GM21786 (cell line): Measurements from ENCODE around the gene S100A7A.

ENCODE experiments used
- ATAC-seq: cut with Tn5 transposase; IDR thresholded peaks from one replicate; pipeline ENCODE4 v1.9.1; 2021; ENCODE audit not compliant: unreplicated experiment

The S100A7A gene

DNA sequence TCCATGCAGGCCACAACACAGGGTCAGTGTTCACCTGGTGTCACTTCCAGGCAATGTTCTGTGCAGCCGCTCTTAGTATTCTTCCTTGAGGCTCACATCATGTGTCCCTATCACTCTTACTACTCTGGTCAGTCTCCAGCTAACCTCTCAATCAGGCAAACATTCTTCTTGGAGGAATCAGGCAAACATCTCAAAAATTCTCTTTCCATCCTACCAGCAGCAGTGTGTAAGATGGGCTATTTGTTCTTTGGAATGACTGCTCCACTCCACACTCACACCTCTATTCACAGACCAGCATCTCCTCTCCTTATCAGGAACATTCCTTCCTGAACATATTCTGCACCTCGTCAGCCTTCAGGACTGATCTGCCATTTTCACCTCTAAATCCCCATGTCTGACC is 4.0 kb downstream of the S100A7A start:
- ATAC-seq: no peak

DNA sequence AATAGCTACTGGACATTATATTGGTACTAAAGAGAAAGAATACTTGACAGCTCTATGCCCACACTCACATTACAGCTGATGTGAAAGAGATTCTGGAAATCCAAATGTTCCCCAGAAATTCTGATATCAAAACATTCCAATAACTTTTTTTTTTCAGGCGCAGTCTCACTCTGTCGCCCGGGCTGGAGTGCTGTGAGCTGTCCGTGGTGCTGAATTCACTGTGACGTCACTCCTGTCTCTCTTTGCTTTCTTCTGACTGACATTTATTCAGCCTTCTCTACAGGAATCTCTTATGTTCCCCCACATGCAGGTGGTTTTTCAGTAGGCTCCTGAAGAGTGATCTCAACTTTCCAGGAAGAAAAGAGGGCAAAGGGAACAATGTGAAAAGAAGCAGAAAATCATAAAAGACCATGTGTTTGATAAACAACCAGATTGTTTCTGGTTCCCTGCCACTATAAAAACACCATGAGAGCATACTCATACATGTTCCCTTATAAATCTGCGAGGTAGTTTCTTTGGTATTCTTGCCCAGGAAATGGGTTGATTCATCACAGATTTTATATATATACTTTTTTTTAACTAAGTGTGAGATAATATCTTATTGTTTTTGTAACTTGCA is 6.2 kb downstream of the S100A7A start:
- ATAC-seq: no peak

DNA sequence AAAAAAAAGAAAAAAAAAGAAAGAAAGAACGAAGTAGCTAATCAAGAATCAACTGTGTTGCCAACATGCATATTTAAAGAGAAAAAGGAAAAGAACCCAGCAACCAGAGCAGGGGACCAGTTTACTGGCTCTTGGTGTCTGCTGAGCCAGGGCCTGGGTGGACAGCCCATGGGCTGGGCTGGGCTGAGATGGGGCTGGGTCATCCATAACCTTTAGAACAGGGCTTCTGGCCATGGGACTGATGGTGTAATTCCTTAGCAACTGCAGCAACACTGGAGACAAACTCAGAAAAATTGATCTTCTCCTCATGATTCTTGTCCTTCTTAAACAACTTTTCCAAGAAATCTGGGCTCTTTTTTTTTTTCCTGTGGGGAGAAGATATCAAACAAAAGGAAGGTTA is 10.5 kb downstream of the S100A7A start:
- ATAC-seq: no peak

DNA sequence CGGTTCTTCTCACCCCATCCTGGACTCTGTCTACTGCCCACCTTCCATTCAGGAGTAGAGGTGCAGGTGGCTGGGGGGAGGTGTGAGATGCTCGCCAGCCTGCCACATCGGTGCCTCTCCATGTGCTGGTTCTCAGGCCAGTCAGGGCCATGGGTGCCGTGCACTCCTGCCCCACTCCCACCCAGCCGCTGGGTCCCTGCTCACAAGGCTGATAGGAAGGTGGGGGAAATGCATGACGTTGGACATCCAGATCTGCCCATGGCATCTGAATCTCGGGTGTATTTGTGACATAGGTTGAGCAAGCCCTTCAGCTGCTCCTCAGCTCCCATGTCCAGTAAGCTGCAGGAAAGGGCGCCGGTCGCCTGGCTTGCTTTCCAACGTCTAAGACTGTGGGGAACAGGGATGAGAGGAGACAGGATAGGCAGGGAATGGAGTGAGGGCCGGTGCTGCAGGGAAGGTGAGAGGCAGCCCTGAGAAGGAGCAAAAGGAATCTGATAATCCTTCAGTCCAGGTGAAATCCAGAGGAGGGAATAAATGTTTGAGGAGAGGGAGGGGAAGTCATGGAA is 11.8 kb downstream of the S100A7A start:
- no peak for ATAC-seq

DNA sequence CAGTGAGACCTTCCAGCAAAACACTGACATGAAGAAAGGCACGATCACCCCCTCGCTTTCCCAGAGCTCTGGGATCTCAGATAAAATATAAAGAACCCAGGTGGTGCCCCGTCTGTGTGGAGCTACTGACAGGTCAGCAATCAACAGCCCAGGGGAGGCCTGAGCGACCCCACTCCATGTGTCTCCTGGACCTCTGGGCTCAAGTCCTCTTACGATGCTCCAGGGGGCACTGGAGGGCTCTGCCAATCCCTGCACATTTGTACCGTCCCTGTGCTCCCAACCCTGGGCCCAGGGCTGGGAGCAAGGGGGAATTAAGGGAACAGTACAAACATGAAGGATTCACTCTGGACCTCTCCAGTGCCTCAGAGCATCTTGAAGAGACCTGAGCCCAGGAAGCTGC is 12.5 kb downstream of the S100A7A start:
- ATAC-seq: no peak

DNA sequence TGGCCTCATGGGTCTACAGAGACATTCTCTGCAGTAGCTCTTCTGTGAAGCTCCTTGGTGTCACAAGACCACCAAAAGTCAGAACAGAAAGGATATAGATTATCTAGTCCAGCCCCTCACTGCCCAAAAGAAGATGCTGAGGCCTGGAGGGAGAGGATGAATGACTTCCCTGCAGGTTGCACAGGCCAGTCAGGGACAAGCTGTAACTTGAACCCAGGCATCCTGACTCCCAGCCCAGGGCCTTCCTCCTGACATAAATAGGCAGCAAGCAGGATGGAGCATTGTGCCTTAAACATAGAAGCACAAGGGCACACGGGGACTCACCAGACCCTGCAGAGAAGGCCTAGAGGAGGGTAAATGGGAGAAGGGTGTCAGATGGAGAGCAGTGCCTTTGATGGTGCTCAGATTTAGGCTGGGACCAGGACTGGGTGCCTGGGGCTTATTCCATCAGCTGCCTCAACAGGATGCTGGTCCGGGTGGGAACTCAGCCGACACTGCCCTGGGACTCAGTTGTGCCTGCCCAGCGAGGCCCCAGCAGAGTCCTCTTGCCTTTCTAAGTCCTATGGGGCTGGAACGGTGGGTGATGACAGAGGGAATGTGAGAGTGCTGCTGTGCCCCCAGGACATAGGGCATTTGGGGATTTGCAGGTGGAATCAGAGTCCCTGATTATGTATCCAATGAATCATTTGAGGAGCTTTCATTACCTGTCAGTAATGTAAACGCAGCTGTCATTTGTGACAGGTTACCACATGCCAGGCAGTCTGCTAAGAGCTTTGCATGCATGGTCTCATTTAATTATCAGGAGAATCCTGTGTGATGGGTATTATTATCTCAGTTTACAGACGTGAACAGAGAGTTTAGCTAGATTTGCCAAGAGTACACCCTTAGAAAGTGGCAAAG is 13.2 kb downstream of the S100A7A start:
- no peak for ATAC-seq

DNA sequence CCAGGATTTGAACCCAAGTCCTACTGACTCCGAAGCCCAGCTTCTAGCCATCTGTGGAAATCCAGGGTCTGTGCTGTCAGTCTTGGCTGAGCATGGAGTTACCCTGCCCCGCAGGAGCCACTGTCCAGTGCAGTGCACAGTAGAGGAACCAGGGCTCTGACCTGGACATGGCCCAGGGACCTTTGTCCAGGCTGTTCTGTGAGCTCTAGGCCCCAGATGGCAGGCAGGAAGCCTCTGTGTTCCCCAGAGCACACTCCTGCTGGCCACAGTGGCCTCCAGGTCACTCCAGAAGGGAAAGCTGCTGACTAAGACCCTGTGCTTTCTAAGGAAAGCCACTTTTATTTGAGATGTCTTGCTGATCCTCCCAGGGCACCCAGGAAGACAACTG is 13.8 kb downstream of the S100A7A start:
- no peak for ATAC-seq

DNA sequence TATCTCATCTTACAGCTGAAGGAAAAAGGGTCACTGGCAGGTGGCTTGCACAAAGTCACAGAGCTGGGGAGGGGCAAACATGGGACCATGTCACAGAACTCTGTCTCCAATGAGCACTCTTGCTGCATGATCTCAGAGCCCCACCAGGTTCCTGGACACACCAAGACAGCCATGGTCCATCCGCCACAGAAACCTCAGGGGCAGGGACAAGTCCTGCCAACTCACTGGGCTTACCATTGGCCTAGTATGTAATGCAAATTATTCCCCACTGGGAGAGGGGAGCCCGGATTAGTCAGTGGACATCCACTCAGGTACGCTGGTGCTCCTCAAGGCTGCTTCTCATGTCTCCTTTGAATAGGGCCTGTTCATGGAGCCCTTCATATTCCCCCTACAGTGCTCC is 14.2 kb downstream of the S100A7A start:
- no peak for ATAC-seq

DNA sequence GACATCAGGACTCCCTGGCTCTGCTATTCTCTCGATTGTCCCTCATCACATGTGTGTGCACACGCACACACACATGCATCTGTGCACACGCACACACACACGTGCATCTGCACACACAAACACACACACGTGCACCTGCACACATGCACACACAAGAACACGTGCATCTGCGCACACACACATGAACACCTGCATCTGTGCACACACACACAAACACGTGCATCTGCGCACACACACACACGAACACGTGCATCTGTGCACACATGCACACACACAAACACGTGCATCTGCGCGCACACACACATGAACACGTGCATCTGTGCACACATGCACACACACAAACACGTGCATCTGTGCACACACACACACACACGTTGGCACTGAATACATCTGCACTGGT is 14.7 kb downstream of the S100A7A start:
- no peak for ATAC-seq

DNA sequence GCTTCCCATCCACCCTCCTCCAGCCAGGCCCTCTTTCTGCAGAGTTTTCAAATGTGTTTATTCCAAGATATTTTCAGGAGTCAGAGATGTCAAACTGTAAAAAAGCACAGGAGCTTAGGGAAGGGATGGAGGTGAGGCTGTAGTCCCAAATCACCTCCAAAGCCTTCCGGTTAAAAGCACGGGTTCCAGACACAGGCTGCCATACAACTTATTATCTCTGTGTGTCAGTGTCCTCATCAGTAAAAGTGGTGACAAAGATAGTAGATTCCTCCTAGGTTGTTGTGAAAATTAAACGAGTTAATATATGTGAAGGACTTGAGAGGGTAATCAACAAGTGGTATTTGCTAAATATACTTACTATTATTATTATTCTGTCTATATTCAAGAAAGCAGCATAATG is 15.1 kb downstream of the S100A7A start:
- ATAC-seq: no peak

DNA sequence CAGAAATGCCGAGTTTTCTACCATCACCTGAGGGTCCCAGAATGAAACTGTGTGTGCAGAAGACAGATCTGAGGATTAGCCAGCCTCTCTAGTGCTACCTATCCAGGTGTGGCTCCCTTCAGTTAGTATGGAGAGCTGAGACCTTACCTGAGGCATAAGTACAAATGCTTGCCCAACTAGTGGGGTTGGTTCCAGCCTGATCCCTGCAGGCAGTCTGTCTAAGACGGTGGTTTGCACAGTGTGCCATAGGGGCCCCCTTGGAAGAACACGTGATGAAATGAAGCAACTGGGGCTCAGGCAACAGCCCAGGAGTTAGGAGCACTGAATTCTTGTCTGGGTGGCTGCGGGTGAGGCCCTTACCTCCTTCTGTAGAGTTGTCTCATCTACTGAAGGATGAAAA is 15.6 kb downstream of the S100A7A start:
- ATAC-seq: no peak

DNA sequence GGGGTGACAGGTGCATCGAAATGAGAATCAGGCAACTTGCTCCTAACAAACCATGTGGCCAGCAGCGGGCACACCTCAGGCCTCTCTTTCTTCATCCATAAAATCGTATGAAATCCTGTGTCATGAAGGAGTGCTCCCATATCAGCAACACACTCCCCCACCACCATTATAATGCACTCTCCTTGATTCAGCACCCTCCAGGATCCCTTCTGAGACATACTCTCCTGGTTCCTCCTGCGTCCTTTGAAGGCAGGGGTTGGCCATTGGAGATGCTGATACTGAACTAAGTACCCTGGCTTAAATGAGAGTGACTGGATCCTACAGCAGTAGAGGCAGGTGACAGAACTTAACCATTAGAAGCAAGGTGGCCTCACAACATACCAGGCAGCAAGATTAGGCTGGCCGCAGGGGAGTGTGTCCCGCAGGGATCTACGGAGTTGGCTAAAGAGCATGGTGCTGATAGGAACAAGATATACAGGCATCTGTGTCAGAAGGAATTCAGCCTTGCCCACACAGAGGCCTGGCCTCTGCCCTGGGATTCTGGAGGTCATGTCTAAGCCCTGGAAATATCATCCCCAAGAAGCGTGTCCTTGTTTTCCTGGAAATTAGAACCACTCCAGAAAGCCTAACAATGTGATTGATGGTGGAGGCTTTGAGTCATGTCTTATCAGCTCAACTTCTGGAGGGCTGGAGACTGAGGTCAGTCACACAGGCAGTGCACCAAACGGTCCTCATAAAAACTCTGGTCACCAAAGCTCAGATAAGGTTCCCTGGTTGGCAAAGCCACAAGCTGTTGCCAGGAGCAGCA is 16.8 kb downstream of the S100A7A start:
- no peak for ATAC-seq

DNA sequence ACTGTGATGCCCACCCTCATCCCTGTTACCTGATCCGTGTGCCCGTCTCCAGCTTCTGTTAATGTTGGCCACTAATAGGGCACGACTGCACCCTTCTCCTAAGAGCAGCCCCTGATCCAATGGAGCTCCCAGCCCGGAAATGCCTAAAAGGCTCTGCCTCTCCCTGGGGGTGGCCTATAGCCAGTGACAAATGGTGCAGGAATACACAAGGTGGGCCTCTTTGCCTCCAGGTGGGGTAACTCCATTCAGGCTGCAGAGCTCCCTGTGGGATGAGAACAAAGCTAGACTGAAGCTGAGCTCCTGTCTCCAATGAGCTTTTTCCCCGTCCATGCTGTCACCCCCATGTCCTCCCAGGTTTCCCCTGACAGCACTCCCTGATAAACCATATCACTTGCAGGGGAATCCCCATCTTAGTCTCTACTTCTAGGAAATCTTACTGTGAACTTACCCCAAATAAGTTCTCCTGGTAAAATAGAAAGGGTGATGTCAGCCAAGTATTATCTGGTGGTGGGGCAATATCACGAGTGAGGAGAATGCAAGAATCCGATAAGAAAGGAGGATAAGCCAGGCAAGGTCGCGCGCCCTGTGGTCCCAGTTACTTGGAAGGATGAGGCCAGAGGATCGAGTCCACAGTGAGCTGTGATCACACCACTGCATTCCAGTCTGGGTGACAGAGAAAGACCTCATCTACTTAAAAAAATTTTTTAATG is 18.6 kb downstream of the S100A7A start:
- ATAC-seq: no peak

DNA sequence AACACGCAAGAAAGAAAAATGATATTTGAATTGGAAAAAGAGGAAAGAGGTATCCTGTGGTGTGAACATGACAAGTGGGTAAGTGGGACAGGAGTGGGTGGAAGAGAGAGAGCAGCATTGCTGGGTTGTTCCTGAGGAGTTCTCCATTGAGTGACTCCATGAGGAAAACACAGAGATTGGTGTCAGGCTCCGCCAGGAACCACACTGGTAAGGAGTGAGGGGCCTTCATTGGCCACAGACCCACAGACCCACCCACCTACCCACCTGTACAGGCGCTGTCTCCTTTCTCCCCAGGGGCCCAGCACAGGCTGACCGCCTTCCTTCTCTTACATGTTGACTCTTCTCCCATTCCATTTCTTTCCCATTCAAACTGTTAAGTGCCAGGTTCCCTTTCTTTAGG is 20.9 kb downstream of the S100A7A start:
- no peak for ATAC-seq

DNA sequence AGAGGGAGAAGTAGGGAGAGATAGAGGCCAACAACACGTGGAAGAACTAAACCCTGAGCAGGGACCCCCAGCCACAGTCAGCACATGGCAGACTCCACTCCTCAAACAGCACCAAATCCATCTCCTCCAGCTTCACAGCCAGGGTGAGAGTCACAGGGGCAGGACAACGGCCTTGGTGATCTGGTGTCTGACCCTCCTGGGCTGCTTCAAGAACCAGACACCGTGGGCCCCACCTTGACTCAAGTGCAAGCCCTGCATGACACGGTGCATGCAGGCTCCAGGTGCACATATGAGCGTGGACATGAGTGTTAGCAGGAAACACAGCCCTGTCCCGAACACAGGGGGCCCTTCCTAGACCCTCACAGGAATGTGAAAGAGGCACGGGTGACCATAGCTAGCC is 22.3 kb downstream of the S100A7A start:
- no peak for ATAC-seq

DNA sequence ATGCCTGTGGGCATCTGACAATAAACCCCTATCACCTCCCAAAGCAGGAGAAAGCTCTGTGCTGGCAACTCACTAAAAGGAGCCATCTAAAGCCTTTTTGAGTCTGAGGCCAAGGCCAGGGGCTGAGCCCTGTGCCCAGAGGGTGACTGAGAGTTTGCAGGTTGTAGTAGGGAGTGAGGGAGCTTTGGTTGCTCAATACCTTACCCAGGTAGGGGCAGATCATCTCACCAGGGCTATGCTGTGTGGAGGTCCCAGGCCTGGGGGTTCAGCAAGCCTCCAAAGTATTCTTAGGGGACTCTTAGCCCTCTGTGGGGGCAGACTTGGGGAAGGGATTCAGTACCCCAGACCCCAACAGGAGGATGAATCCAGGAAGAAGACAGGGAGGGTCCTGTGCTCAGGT is 23.0 kb downstream of the S100A7A start:
- no peak for ATAC-seq

DNA sequence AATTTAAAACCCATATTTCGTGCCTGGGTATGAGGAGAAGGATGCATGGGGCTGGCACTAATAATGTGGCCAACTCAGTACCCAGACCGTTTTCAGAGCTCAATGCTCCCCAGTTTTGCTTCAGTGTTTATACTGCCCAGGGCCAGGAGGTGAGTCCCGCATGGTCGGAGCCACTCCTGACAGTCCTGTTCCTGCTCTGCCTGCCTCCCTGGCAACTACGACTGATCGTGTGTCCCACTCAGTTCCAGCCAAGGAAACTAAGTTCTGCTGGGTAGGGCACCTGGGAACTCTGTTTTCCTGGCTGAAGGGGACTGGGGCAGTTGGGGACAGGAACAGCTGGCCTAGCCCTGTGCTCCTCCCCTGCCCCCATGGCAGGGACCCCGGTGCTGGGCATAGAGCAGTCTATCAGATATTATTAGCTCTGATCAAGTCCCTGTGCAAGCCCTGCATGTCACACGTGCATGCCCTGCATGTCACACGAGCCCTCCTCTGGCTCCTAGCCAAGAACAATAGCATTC is 25.0 kb downstream of the S100A7A start:
- no peak for ATAC-seq

DNA sequence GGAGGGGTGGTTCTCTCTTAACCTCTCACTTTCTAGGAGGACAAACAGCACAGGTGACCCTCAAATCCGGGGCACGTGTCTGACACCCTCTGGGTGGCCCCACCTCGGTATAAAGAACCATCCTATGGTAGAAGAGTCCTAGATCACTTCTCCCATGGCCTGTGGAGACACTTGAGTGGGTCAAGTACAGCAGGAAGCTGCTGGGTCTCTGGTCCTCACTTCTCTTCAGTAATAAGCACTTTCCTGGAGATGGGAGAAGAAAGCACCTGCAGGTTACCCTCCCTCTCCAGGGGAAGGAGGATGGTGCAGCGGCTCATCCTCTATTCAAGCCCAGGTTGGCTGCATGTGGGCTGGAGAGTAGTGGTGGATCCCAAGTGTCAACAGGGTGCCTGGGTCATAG is 27.2 kb downstream of the S100A7A start:
- no peak for ATAC-seq

DNA sequence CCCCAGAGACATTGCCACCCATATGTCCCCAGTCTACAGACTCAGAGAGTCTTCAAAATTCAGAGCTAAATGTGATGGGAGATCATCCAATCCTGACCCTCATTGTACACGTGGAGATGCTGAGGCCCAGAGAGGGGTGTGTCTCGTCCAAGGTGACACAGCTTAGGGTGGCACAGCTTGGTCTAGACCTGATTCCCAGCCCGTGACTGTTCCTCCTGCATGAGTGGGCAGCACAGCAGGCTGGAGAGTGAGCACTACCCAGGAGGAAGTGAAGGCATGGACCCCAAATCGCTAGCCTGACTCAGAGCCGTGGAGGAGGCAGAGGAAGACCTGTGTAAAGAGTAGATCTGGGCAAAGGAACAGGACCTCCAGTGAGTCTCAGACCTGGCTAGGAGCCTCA is 27.8 kb downstream of the S100A7A start:
- ATAC-seq: no peak

DNA sequence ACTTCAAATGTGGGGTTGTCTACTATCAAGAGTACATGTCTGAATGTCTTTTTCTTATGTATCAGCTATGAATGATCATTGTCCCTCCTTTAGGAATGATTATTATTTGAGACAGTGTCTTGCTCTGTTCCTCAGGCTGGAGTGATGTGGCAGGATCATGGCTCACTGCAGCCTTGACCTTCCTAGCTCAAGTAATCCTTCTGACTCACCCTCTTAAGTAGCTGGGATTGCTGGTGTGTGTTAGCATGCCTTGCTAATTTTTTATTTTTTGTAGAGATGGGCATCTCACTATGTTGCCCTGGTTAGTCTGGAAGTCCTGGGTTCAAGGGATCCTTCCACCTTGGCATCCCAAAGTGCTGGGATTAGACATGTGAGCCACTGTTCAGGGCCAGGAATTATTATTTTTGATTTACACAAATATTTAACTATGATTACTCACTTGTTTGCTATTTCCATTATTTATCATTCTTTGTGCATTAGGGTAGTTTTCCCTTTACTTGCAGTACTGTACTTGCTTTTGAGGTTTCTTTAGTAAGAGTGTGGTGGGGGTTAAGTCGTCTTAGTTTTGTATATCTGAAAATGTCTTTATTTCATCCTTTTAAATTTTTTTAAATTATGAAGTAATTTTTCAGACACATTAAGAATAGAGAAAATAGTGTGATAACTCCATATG is 31.3 kb downstream of the S100A7A start:
- no peak for ATAC-seq
